ENCODE data around the gene CAD. TPM values are rescaled to one million over a fixed set of nuclear protein-coding genes. Genes with fewer than 3 reads are reported as not detected.
A peak's percentile ranks its signal among the peaks of the same experiment; 100 is the strongest.

CAD gene
- total RNA-seq, 1 experiment from 2014 or later = 130 TPM

DNA sequence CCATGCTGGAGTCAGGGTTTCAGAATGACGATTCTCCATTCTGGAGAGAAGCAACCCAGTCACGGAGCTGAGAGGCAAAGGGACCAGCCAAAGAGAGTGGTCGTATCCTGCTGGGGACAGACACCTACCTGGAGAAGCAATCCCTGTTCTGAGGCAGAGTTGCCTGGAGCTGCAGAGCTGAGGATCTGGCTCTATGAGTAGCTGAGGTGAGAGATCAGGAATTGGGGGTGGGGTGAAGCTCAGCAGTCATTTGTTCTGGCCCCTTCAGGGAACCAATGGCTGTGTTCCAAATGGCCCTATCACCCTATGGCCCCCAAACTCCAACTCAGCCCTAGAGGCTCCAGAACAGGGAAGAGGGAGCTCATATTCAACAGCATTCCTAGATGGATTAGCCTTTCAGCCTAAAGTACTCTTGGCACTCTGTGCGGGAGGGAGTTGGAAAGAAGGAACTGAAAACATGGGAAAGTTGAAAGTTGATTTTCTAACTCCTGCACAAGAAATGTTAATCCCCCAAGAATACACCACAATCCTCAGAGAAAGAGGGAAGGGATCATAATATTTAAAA lies 8.6 kb upstream of the CAD start:
- no peak overlapping the region for H4K8ac ChIP-seq (replicated peaks; ENCODE audit: insufficient read length, low read depth, low read length)
- no peak overlapping the region for H3T11ph ChIP-seq (ENCODE audit: low read length)
- H3K18ac ChIP-seq (ENCODE audit: insufficient read length, low read depth, low read length) = no peak overlapping the region
- no peak overlapping the region for H3K4ac ChIP-seq (ENCODE audit: low read depth, low read length)
- no peak overlapping the region for H2BK12ac ChIP-seq (ENCODE audit: insufficient read length, low read depth, low read length)
- H3K9me3 Mint-ChIP-seq = no peaks in the 10 kb centered on the region
- H3K27me3 Mint-ChIP-seq (ENCODE audit: low read depth) = no peaks in the 10 kb centered on the region
- H3K36me3 Mint-ChIP-seq (ENCODE audit: insufficient read depth in 1 of 3, low read depth in 3 of 3) = peaks cover 42 to 69% (median 69%) of the 10 kb centered on the region in 3 experiments
- H3K23ac ChIP-seq (ENCODE audit: insufficient read length, low read depth, low read length) = no peak overlapping the region
- no peak overlapping the region for H2AK5ac ChIP-seq (ENCODE audit: insufficient read length, low read length)
- H3K23me2 ChIP-seq (ENCODE audit: insufficient read length, low read depth, low read length, poor library complexity, severe bottlenecking) = peaks cover 10% of the 10 kb centered on the region
- no peak overlapping the region for H3K56ac ChIP-seq (ENCODE audit: insufficient read length, low read depth, low read length)
- no peak overlapping the region for H3K9ac ChIP-seq (ENCODE audit: extremely low read depth, insufficient read length, low read length)
- H3K79me1 ChIP-seq (ENCODE audit: insufficient read depth, low read depth, low read length, poor library complexity, severe bottlenecking) = no peaks in the 10 kb centered on the region
- H3K9me3 ChIP-seq (ENCODE audit: control insufficient read depth, low read depth, low read length) = no peaks in the 10 kb centered on the region
- H3K4me1 Mint-ChIP-seq = peaks cover 29 to 32% of the 10 kb centered on the region in 2 experiments
- no peaks in the 10 kb centered on the region for H4K20me1 ChIP-seq (ENCODE audit: control insufficient read depth, insufficient read depth, insufficient read length)
- no peak overlapping the region for H2BK120ac ChIP-seq (ENCODE audit: low read depth, low read length, poor library complexity, severe bottlenecking)
- no peak overlapping the region for H2BK15ac ChIP-seq (ENCODE audit: low read depth, low read length)
- H3K27ac Mint-ChIP-seq = peak overlapping the region in 2 of 3 experiments; percentile 83 to 84; a peak in 2 of 7 replicates
- TF ChIP-seq CTCF (conservative IDR thresholded peaks at IDR 0.05) = no peak
- H3K79me2 ChIP-seq (ENCODE audit: insufficient read depth, low read length) = no peaks in the 10 kb centered on the region
- H4K5ac ChIP-seq (ENCODE audit: insufficient read length, low read depth, low read length) = no peak overlapping the region
- no peak overlapping the region for H3K4me2 ChIP-seq (ENCODE audit: insufficient read depth, insufficient read length, low read length)
- no peak overlapping the region for H3K27ac ChIP-seq (ENCODE audit: insufficient read length, low read depth, low read length)
- no peak overlapping the region for H2BK5ac ChIP-seq (ENCODE audit: insufficient read length, low read length)
- no peak for DNase-seq
- WGBS (ENCODE audit: extremely low coverage, insufficient read length, low lambda C conversion rate) = no CpG with 5 or more reads among the region's 4 CpGs
- H3K27me3 ChIP-seq (ENCODE audit: insufficient read depth, low read length) = no peaks in the 10 kb centered on the region
- H2BK20ac ChIP-seq (ENCODE audit: low read depth, low read length, poor library complexity, severe bottlenecking) = no peak overlapping the region
- no peaks in the 10 kb centered on the region for H3K4me1 ChIP-seq (ENCODE audit: insufficient read depth, low read length)
- no peak overlapping the region for H2AFZ ChIP-seq (ENCODE audit: low read length)
- H3K14ac ChIP-seq (ENCODE audit: insufficient read depth, low read length) = no peak overlapping the region
- H3K4me3 Mint-ChIP-seq = no peak overlapping the region
- no peak overlapping the region for H4K91ac ChIP-seq (ENCODE audit: insufficient read length, low read depth, low read length)

All from H9 (cell line).